ENCODE results near the gene DIDO1. TPM values are rescaled to one million over a fixed set of nuclear protein-coding genes. Genes with fewer than 3 reads are reported as not detected.

Gene DIDO1
- total RNA-seq, 1 donor from 2014 or later: 89.1 TPM

DNA sequence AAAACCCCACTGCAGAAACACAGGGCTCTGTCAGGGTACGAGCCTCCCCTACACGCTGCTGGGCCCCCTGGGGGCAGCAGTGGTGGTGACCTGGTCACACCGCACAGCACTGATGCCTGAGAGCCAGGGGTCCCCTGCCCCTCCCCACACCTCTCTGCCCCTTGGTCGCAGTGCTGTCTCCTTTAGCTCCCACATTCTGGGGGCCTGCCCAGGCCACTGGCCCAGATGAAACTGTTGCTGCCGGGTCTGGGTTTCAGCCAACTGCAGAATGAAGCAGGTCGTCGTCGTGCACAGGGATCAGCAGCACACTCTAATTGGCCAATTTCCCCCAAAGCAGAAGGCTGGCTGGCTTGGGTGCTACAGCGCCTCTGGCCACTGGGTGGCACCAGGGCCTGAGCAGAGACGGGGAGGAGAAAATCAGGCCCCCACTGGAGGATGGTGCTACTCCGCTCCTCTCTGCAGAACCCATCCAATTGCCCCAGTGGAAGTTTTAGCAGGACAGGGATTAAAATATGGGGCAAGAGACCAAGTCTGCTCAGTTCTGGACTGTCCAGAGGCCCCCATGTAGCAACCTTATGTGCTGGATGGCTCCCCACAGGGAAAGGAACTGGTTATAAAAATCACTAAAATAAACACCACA is 26.1 kb downstream of the DIDO1 start:
- DNase-seq (peak; percentile 55), ATAC-seq (ENCODE audit: low read depth) (peak; percentile 98)
- no peaks in the 10 kb centered on the region for H3K9me3 Mint-ChIP-seq
- TF ChIP-seq, protein P1, sequence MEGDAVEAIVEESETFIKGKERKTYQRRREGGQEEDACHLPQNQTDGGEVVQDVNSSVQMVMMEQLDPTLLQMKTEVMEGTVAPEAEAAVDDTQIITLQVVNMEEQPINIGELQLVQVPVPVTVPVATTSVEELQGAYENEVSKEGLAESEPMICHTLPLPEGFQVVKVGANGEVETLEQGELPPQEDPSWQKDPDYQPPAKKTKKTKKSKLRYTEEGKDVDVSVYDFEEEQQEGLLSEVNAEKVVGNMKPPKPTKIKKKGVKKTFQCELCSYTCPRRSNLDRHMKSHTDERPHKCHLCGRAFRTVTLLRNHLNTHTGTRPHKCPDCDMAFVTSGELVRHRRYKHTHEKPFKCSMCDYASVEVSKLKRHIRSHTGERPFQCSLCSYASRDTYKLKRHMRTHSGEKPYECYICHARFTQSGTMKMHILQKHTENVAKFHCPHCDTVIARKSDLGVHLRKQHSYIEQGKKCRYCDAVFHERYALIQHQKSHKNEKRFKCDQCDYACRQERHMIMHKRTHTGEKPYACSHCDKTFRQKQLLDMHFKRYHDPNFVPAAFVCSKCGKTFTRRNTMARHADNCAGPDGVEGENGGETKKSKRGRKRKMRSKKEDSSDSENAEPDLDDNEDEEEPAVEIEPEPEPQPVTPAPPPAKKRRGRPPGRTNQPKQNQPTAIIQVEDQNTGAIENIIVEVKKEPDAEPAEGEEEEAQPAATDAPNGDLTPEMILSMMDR (IDR thresholded peaks at IDR 0.05): peak; percentile 81
- no peaks in the 10 kb centered on the region for H3K27me3 Mint-ChIP-seq
- intact Hi-C loops (cut with micrococcal nuclease): loop anchor here (1.0 kb wide), 5 partner anchors 21 to 109 kb away; partner anchors contain the start of gene DIDO1
- peaks cover 53% of the 10 kb centered on the region for H3K36me3 Mint-ChIP-seq (ENCODE audit: low read depth)
- peak overlapping the region; percentile 46 for H3K4me3 Mint-ChIP-seq
- ChIA-PET CTCF (interaction anchor here (0.7 to 4.3 kb wide), 9 partner anchors 9 to 109 kb away, joined by 3 to 26 read pairs (median 4); no protein-coding TSS in a partner anchor), POLR2A (interaction anchor here (0.9 to 1.4 kb wide), 3 partner anchors 38 to 72 kb away, joined by 3 read pairs; partner anchors contain the start of gene TCFL5)
- peak overlapping the region; percentile 35 for H3K27ac Mint-ChIP-seq
- H3K4me1 Mint-ChIP-seq: peaks cover 25% of the 10 kb centered on the region

DNA sequence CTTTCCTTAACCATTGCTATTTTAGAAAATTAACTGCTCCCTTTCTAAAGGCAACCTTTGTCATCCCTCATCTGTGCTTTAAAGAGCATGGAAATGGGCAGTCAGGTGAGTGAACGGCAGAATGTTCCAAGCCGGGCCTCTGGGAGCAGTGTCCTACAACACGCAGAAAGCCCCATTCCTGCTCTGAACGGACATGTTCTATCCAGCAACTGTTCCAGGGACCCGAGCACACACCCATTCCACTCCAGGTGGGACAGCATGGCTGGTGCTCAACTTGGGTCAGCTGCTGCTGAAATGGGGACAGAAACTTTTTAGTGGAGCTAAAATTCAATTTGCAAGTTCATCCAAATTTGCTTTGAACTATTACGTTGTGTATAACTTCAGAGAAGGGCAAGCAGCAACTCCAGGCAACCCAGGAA is 26.7 kb downstream of the DIDO1 start:
- Mint-ChIP-seq H3K27ac (peak overlapping the region; percentile 18), H3K4me1 (peaks cover 25% of the 10 kb centered on the region), H3K36me3 (ENCODE audit: low read depth) (peaks cover 53% of the 10 kb centered on the region), H3K27me3 (no peaks in the 10 kb centered on the region), H3K4me3 (no peak overlapping the region), H3K9me3 (no peaks in the 10 kb centered on the region)
- intact Hi-C loops (cut with micrococcal nuclease): loop anchor here (1.0 kb wide), 5 partner anchors 22 to 110 kb away; partner anchors contain the start of gene DIDO1
- TF ChIP-seq, protein P1 (IDR thresholded peaks at IDR 0.05): no peak
- CTCF ChIA-PET: interaction anchor here (1.0 to 3.8 kb wide), 5 partner anchors 9 to 73 kb away, joined by 3 to 26 read pairs (median 4); no protein-coding TSS in a partner anchor
- DNase-seq: no peak
- no peak for ATAC-seq (ENCODE audit: low read depth)
- POLR2A ChIA-PET: interaction anchor here (1.2 to 1.4 kb wide), 2 partner anchors 49 to 80 kb away, joined by 3 read pairs; no protein-coding TSS in a partner anchor

DNA sequence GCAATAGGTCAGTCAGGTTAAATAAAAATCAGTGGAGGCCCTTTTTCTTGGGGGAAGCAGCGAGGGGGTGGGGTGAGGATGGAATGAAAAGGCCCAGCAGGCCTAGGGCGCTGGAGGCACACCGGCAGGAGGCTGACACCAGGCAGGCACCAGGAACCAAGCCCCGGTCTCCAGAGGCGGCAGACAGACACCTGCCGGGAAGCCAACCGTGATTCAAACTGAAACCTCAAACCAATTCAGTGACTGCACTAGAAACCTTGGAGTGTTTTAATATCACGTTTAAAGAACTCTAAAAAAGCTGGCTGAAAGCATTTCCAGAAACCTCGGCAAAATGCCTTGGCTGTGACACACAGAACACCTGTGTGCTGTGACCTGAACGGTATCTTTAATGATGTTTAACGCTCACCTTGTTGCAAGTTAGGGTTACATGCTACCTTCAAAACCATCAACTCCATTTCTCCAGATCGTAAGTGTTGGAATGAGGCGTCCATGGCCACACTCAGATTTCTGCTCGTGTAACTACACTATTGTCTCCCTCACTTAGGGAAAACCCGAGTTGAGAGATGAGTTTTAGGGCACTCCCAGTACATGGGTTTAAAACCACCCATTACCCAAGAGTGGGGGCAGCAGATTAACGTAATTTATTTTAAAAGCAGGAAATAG is 27.2 kb downstream of the DIDO1 start:
- Mint-ChIP-seq H3K36me3 (ENCODE audit: low read depth) (peaks cover 52% of the 10 kb centered on the region), H3K9me3 (no peaks in the 10 kb centered on the region), H3K4me3 (no peak overlapping the region), H3K4me1 (peaks cover 25% of the 10 kb centered on the region), H3K27me3 (no peaks in the 10 kb centered on the region), H3K27ac (no peak overlapping the region)
- TF ChIP-seq, protein P1 (IDR thresholded peaks at IDR 0.05): no peak
- intact Hi-C loops (cut with micrococcal nuclease): no loop called here
- POLR2A ChIA-PET: interaction anchor here (1.2 to 1.4 kb wide), 2 partner anchors 50 to 80 kb away, joined by 3 read pairs; no protein-coding TSS in a partner anchor
- CTCF ChIA-PET: interaction anchor here (1.1 to 3.8 kb wide), 6 partner anchors 8 to 110 kb away, joined by 3 to 26 read pairs (median 4); no protein-coding TSS in a partner anchor
- no peak for ATAC-seq (ENCODE audit: low read depth)
- DNase-seq: no peak

DNA sequence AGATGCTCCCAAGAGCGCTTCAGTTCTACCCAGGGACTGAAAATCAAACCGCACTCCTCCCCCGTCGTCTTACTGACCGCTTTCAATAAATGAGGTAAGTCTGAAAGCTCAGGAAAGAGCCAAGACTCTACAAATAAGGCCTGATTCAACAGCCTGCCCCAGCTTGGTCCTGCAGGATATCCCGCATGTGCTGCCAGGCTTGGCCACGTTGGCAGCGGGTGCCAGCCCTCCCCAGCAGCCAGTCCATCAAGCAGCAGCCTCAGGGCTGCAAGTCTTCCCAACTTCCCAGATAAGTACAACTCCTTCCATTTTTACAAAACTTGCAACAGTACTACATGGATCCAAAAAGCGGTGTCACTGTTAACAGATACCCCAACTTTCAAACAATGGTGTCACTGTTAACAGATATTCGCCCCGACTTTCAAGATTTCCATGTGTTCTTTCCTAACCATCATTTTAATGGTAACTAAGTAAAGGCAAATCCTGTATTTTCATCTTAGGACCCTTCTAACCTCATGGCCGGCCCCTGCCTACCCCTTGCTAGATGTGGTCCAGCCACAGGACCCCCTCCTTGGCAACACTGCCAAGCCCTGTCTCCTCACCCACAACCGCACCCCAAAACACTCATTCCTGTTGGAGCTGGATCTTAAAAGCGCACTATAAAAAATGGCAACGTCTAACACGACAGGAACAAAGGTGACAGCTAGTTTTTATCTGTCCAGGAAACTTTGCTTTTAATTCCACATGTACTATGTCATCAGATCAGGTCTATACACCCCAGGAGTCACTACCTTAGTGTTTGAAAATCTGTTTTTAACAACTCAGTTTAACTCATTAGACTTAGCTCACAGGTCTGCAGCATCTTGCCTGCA is 28.0 kb downstream of the DIDO1 start:
- TF ChIP-seq, protein P1 (IDR thresholded peaks at IDR 0.05): no peak
- Mint-ChIP-seq H3K9me3 (no peaks in the 10 kb centered on the region), H3K36me3 (ENCODE audit: low read depth) (peaks cover 52% of the 10 kb centered on the region), H3K4me1 (peaks cover 25% of the 10 kb centered on the region), H3K27me3 (no peaks in the 10 kb centered on the region), H3K4me3 (no peak overlapping the region), H3K27ac (no peak overlapping the region)
- DNase-seq (no peak), ATAC-seq (ENCODE audit: low read depth) (no peak)
- ChIA-PET POLR2A (interaction anchor here (1.2 to 1.4 kb wide), 2 partner anchors 51 to 81 kb away, joined by 3 read pairs; no protein-coding TSS in a partner anchor), CTCF (interaction anchor here (1.2 to 2.5 kb wide), 3 partner anchors 11 to 111 kb away, joined by 3 to 8 read pairs (median 4); no protein-coding TSS in a partner anchor)
- intact Hi-C loops (cut with micrococcal nuclease): no loop called here

Data from activated B cell treated with CpG ODN at 0.5 μM for 24 hours (primary cell).